Neural progenitor cell (in vitro differentiated cells): ENCODE data around the gene CDC42BPA.

ENCODE experiments used
- CTCF ChIP-seq: fragments of 200-600 bp; sonication (generic); IDR thresholded peaks from 2 replicates; pipeline ENCODE4 v1.5.1; 2017; ENCODE audit warnings: antibody characterized with exemption, mild to moderate bottlenecking
- EZH2 ChIP-seq: fragments of 200-600 bp; sonication (generic); IDR thresholded peaks from 2 replicates; pipeline ENCODE4 v1.6.1; 2017; ENCODE audit warnings: antibody characterized with exemption, mild to moderate bottlenecking, moderate library complexity
- EZH2phosphoT487 ChIP-seq: fragments of 200-600 bp; sonication (generic); IDR thresholded peaks from 2 replicates; pipeline ENCODE4 v1.6.1; 2017; ENCODE audit warnings: antibody characterized with exemption

DNA sequence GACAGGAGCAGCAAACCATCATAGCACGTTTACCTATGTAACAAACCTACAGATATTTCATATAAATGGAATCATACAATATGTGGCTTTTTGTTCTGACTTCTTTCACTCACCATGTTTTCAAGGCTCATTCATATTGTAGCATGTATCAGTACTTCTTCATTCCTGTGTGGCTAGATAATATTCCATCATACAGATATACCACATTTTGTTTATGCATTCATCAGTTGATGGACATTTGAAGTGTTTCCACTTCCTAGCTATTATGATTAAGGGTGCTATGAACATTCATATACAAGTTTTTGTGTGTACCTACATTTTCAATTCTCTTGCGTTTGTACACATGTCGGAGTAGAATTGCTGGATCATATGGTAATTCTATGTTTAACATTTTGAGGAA is 90.1 kb downstream of the CDC42BPA start:
- TF ChIP-seq EZH2 (no peak), CTCF (no peak), EZH2phosphoT487 (no peak)
